ENCODE measurements around the gene VPS41.

The VPS41 gene

GRCh38 chr7:38916396-38916795, 7.4 kb upstream of the VPS41 start:
- H3K4me1 ChIP-seq (ENCODE audit: insufficient read depth, low read length, poor library complexity, severe bottlenecking): no peaks in the 10 kb centered on the region
- TF ChIP-seq EZH2phosphoT487 (IDR thresholded peaks at IDR 0.05; ENCODE audit: borderline replicate concordance) (no peak), CTCF (conservative IDR thresholded peaks at IDR 0.05; ENCODE audit: low read length) (no peak)
- H3K9ac ChIP-seq (ENCODE audit: low read depth, low read length, poor library complexity, severe bottlenecking): no peak overlapping the region
- no peaks in the 10 kb centered on the region for H3F3A ChIP-seq (ENCODE audit: low read depth)
- H3K36me3 ChIP-seq (ENCODE audit: insufficient read depth, low read length): no peaks in the 10 kb centered on the region
- no peak overlapping the region for H2AFZ ChIP-seq (ENCODE audit: low read length)
- H3K9me3 ChIP-seq (ENCODE audit: insufficient read depth, low read depth, low read length): no peaks in the 10 kb centered on the region
- H4K20me1 ChIP-seq (ENCODE audit: insufficient read depth, low read length, poor library complexity, severe bottlenecking): no peaks in the 10 kb centered on the region
- H3K79me2 ChIP-seq (ENCODE audit: insufficient read depth, low read length): no peaks in the 10 kb centered on the region
- no peaks in the 10 kb centered on the region for H3K9me2 ChIP-seq (replicated peaks; ENCODE audit: low read depth, low read length)
- no peaks in the 10 kb centered on the region for H3K27me3 ChIP-seq (ENCODE audit: insufficient read depth, low read length, poor library complexity, severe bottlenecking)
- no peak overlapping the region for H3K4me2 ChIP-seq (ENCODE audit: low read depth, low read length, poor library complexity, severe bottlenecking)
- no peak overlapping the region for H3K4me3 ChIP-seq (ENCODE audit: low read length, poor library complexity, severe bottlenecking)

- no peak overlapping the region for H3K9ac ChIP-seq (ENCODE audit: low read depth, low read length, poor library complexity, severe bottlenecking)
Measured at GRCh38 chr7:38909870-38910269, 879 bp upstream of the VPS41 start.

GRCh38 chr7:38907766-38908165, 1.2 kb downstream of the VPS41 start:
- H3F3A ChIP-seq (ENCODE audit: low read depth): no peaks in the 10 kb centered on the region
- H3K4me2 ChIP-seq (ENCODE audit: low read depth, low read length, poor library complexity, severe bottlenecking): peak overlapping the region; percentile 90
- H3K9ac ChIP-seq (ENCODE audit: low read depth, low read length, poor library complexity, severe bottlenecking): no peak overlapping the region
- H3K9me3 ChIP-seq (ENCODE audit: insufficient read depth, low read depth, low read length): no peaks in the 10 kb centered on the region
- no peaks in the 10 kb centered on the region for H3K9me2 ChIP-seq (replicated peaks; ENCODE audit: low read depth, low read length)
- no peaks in the 10 kb centered on the region for H3K36me3 ChIP-seq (ENCODE audit: insufficient read depth, low read length)
- H3K79me2 ChIP-seq (ENCODE audit: insufficient read depth, low read length): peaks cover 7% of the 10 kb centered on the region
- H3K27me3 ChIP-seq (ENCODE audit: insufficient read depth, low read length, poor library complexity, severe bottlenecking): no peaks in the 10 kb centered on the region
- peak overlapping the region; percentile 96 for H3K4me3 ChIP-seq (ENCODE audit: low read length, poor library complexity, severe bottlenecking)
- H2AFZ ChIP-seq (ENCODE audit: low read length): no peak overlapping the region
- peaks cover 21% of the 10 kb centered on the region for H3K4me1 ChIP-seq (ENCODE audit: insufficient read depth, low read length, poor library complexity, severe bottlenecking)
- TF ChIP-seq EZH2phosphoT487 (IDR thresholded peaks at IDR 0.05; ENCODE audit: borderline replicate concordance): no peak
- TF ChIP-seq CTCF (conservative IDR thresholded peaks at IDR 0.05; ENCODE audit: low read length): no peak
- no peaks in the 10 kb centered on the region for H4K20me1 ChIP-seq (ENCODE audit: insufficient read depth, low read length, poor library complexity, severe bottlenecking)

More at GRCh38 chr7:38909870-38910269, 879 bp upstream of the VPS41 start:
- peak; percentile 27; the same call in 1 of the 2 replicates for TF ChIP-seq CTCF (conservative IDR thresholded peaks at IDR 0.05; ENCODE audit: low read length)
- TF ChIP-seq EZH2phosphoT487 (IDR thresholded peaks at IDR 0.05; ENCODE audit: borderline replicate concordance): no peak
- no peaks in the 10 kb centered on the region for H3K27me3 ChIP-seq (ENCODE audit: insufficient read depth, low read length, poor library complexity, severe bottlenecking)
- H3F3A ChIP-seq (ENCODE audit: low read depth): no peaks in the 10 kb centered on the region
- no peaks in the 10 kb centered on the region for H3K9me2 ChIP-seq (replicated peaks; ENCODE audit: low read depth, low read length)
- H2AFZ ChIP-seq (ENCODE audit: low read length): peak overlapping the region; percentile 87
- no peak overlapping the region for H3K4me2 ChIP-seq (ENCODE audit: low read depth, low read length, poor library complexity, severe bottlenecking)
- no peaks in the 10 kb centered on the region for H3K9me3 ChIP-seq (ENCODE audit: insufficient read depth, low read depth, low read length)
- no peak overlapping the region for H3K4me3 ChIP-seq (ENCODE audit: low read length, poor library complexity, severe bottlenecking)
- H3K79me2 ChIP-seq (ENCODE audit: insufficient read depth, low read length): peaks cover 7% of the 10 kb centered on the region
- H4K20me1 ChIP-seq (ENCODE audit: insufficient read depth, low read length, poor library complexity, severe bottlenecking): no peaks in the 10 kb centered on the region
- H3K36me3 ChIP-seq (ENCODE audit: insufficient read depth, low read length): no peaks in the 10 kb centered on the region
- H3K4me1 ChIP-seq (ENCODE audit: insufficient read depth, low read length, poor library complexity, severe bottlenecking): peaks cover 15% of the 10 kb centered on the region

Data from Loucy (cell line).